Kidney epithelial cell (primary cell): ENCODE data around the gene MTHFD2. TPM values are rescaled to one million over a fixed set of nuclear protein-coding genes. Genes with fewer than 3 reads are reported as not detected.
A peak's percentile ranks its signal among the peaks of the same experiment; 100 is the strongest.
"Not testable (repeated sequence)": the region's sequence is repeated elsewhere in the genome, so short reads cannot be mapped to it uniquely, and the experiment has no call there.

Experiments used
- DNase-seq: peaks from one replicate; pipeline ENCODE4 v3.0.0-alpha.2; 2010; ENCODE audit warnings: low read depth
- H3K27me3 ChIP-seq: 2 replicates; pipeline ENCODE4 v1.6.0; 2011; ENCODE audit warnings: low read length; ENCODE audit not compliant: control insufficient read depth, insufficient read depth
- H3K36me3 ChIP-seq: 2 replicates; pipeline ENCODE4 v1.5.1; 2011; ENCODE audit warnings: low read length; ENCODE audit not compliant: control insufficient read depth, insufficient read depth
- H3K4me3 ChIP-seq: 2 replicates; pipeline ENCODE4 v1.5.1; 2011; ENCODE audit warnings: low read depth, mild to moderate bottlenecking, control low read depth, low read length
- CTCF ChIP-seq: IDR thresholded peaks from 2 replicates; pipeline ENCODE4 v1.5.1; 2011; ENCODE audit warnings: mild to moderate bottlenecking, moderate library complexity, low read length, control low read depth, inconsistent platforms; ENCODE audit not compliant: insufficient read depth, poor library complexity, severe bottlenecking
- total RNA-seq: library from RNA; depleted of rRNA; stranded (reverse); fragments of >200 nt; gene quantifications from 2 replicates; pipeline ENCODE4 v1.2.3, GENCODE V29; 2015

Gene MTHFD2
- total RNA-seq, 1 donor from 2014 or later = 173 TPM

- Histone ChIP-seq H3K36me3 (no peaks in the 10 kb centered on the region), H3K4me3 (peak overlapping the region; percentile 49), H3K27me3 (no peaks in the 10 kb centered on the region)
- DNase-seq = no peak
- TF ChIP-seq CTCF = peak; percentile 26
Measured at GRCh38 chr2:74179063-74179865, 19.2 kb upstream of the MTHFD2 start.

GRCh38 chr2:74181739-74182138, 16.7 kb upstream of the MTHFD2 start:
- Histone ChIP-seq H3K36me3 (no peaks in the 10 kb centered on the region), H3K27me3 (no peaks in the 10 kb centered on the region), H3K4me3 (no peak overlapping the region)
- no peak for TF ChIP-seq CTCF
- DNase-seq = no peak

GRCh38 chr2:74183878-74184277, 14.5 kb upstream of the MTHFD2 start:
- H3K36me3 ChIP-seq = no peaks in the 10 kb centered on the region
- TF ChIP-seq CTCF = no peak
- H3K4me3 ChIP-seq = no peak overlapping the region
- no peaks in the 10 kb centered on the region for H3K27me3 ChIP-seq
- no peak for DNase-seq

GRCh38 chr2:74186038-74186437, 12.4 kb upstream of the MTHFD2 start:
- Histone ChIP-seq H3K27me3 (no peaks in the 10 kb centered on the region), H3K4me3 (no peak overlapping the region), H3K36me3 (no peaks in the 10 kb centered on the region)
- no peak for TF ChIP-seq CTCF
- no peak for DNase-seq

GRCh38 chr2:74186706-74187105, 11.7 kb upstream of the MTHFD2 start:
- not testable (repeated sequence) for H3K27me3 ChIP-seq, H3K36me3 ChIP-seq

GRCh38 chr2:74188018-74188601, 10.3 kb upstream of the MTHFD2 start:
- no peak for TF ChIP-seq CTCF
- H3K27me3 ChIP-seq = no peaks in the 10 kb centered on the region
- no peak overlapping the region for H3K4me3 ChIP-seq
- no peak for DNase-seq
- no peaks in the 10 kb centered on the region for H3K36me3 ChIP-seq

More at GRCh38 chr2:74186706-74187105, 11.7 kb upstream of the MTHFD2 start:
- not testable (repeated sequence) for DNase-seq, H3K4me3 ChIP-seq
